ENCODE results near the gene FCGR3B. TPM values are rescaled to one million over a fixed set of nuclear protein-coding genes. Genes with fewer than 3 reads are reported as not detected.
"Not testable (repeated sequence)": the region's sequence is repeated elsewhere in the genome, so short reads cannot be mapped to it uniquely, and the experiment has no call there.

FCGR3B gene
- total RNA-seq, 1 experiment from 2014 or later: not detected

- intact Hi-C loops (cut with micrococcal nuclease); H3K9ac ChIP-seq (ENCODE audit: low read length); H3K36me3 ChIP-seq (ENCODE audit: low read depth, low read length); BruUV-seq (replicated peaks); CTCF ChIA-PET; POLR2A ChIA-PET (ENCODE audit: unreplicated experiment); ATAC-seq; H3K9me3 ChIP-seq (ENCODE audit: low read length); H3K27ac ChIP-seq (ENCODE audit: low read length); H2AFZ ChIP-seq (ENCODE audit: low read length); H3K4me3 ChIP-seq (ENCODE audit: low read length); H4K20me1 ChIP-seq (ENCODE audit: low read length); H3K27me3 ChIP-seq (ENCODE audit: low read length); H3F3A ChIP-seq (ENCODE audit: low read length, unreplicated experiment); H3K9me2 ChIP-seq (replicated peaks; ENCODE audit: low read length); H3K4me1 ChIP-seq (ENCODE audit: insufficient read depth, low read length); H3K79me2 ChIP-seq (ENCODE audit: low read length); DNase-seq; H3K4me2 ChIP-seq (ENCODE audit: low read length): not testable (repeated sequence)
These were observed 32.6 kb upstream of the FCGR3B start for GRCh38 chr1:161663569-161663968.

GRCh38 chr1:161662684-161663339, 31.8 kb upstream of the FCGR3B start, which contains the start of gene FCGR2B:
TSS of gene FCGR2B (plus strand) at chr1:161663143. CDS start at chr1:161663242, 99 bp downstream.
- H3F3A ChIP-seq (ENCODE audit: low read length, unreplicated experiment); H3K9me2 ChIP-seq (replicated peaks; ENCODE audit: low read length); CTCF ChIA-PET; ATAC-seq; BruUV-seq (replicated peaks); H3K27ac ChIP-seq (ENCODE audit: low read length); H3K79me2 ChIP-seq (ENCODE audit: low read length); H4K20me1 ChIP-seq (ENCODE audit: low read length); DNase-seq; H3K4me1 ChIP-seq (ENCODE audit: insufficient read depth, low read length); H3K4me2 ChIP-seq (ENCODE audit: low read length); H3K9me3 ChIP-seq (ENCODE audit: low read length); H2AFZ ChIP-seq (ENCODE audit: low read length); H3K27me3 ChIP-seq (ENCODE audit: low read length); H3K36me3 ChIP-seq (ENCODE audit: low read depth, low read length); POLR2A ChIA-PET (ENCODE audit: unreplicated experiment); H3K4me3 ChIP-seq (ENCODE audit: low read length); H3K9ac ChIP-seq (ENCODE audit: low read length); intact Hi-C loops (cut with micrococcal nuclease): not testable (repeated sequence)

GRCh38 chr1:161661660-161662311, 30.8 kb upstream of the FCGR3B start:
- H3K4me3 ChIP-seq (ENCODE audit: low read length); H3K27ac ChIP-seq (ENCODE audit: low read length); POLR2A ChIA-PET (ENCODE audit: unreplicated experiment); DNase-seq; H3K9ac ChIP-seq (ENCODE audit: low read length); H3K9me2 ChIP-seq (replicated peaks; ENCODE audit: low read length); H3K79me2 ChIP-seq (ENCODE audit: low read length); H3K4me1 ChIP-seq (ENCODE audit: insufficient read depth, low read length); ATAC-seq; intact Hi-C loops (cut with micrococcal nuclease); H2AFZ ChIP-seq (ENCODE audit: low read length); H3F3A ChIP-seq (ENCODE audit: low read length, unreplicated experiment); H4K20me1 ChIP-seq (ENCODE audit: low read length); CTCF ChIA-PET; H3K9me3 ChIP-seq (ENCODE audit: low read length); H3K4me2 ChIP-seq (ENCODE audit: low read length); H3K36me3 ChIP-seq (ENCODE audit: low read depth, low read length); BruUV-seq (replicated peaks); H3K27me3 ChIP-seq (ENCODE audit: low read length): not testable (repeated sequence)

- BruUV-seq (replicated peaks); H3F3A ChIP-seq (ENCODE audit: low read length, unreplicated experiment); H4K20me1 ChIP-seq (ENCODE audit: low read length); POLR2A ChIA-PET (ENCODE audit: unreplicated experiment); H3K79me2 ChIP-seq (ENCODE audit: low read length); H3K27ac ChIP-seq (ENCODE audit: low read length); intact Hi-C loops (cut with micrococcal nuclease); H3K4me3 ChIP-seq (ENCODE audit: low read length); H3K9ac ChIP-seq (ENCODE audit: low read length); H3K9me3 ChIP-seq (ENCODE audit: low read length); H3K4me1 ChIP-seq (ENCODE audit: insufficient read depth, low read length); H3K36me3 ChIP-seq (ENCODE audit: low read depth, low read length); H3K27me3 ChIP-seq (ENCODE audit: low read length); H2AFZ ChIP-seq (ENCODE audit: low read length); DNase-seq; H3K9me2 ChIP-seq (replicated peaks; ENCODE audit: low read length); H3K4me2 ChIP-seq (ENCODE audit: low read length); CTCF ChIA-PET: not testable (repeated sequence)
- ATAC-seq: peak; percentile 33
These were observed 27.5 kb upstream of the FCGR3B start for GRCh38 chr1:161658524-161658923.

GRCh38 chr1:161653971-161654370, 23.0 kb upstream of the FCGR3B start:
- H3K79me2 ChIP-seq (ENCODE audit: low read length); H3K27me3 ChIP-seq (ENCODE audit: low read length); BruUV-seq (replicated peaks); H3K4me1 ChIP-seq (ENCODE audit: insufficient read depth, low read length); POLR2A ChIA-PET (ENCODE audit: unreplicated experiment); H3K36me3 ChIP-seq (ENCODE audit: low read depth, low read length); intact Hi-C loops (cut with micrococcal nuclease); H2AFZ ChIP-seq (ENCODE audit: low read length); H3F3A ChIP-seq (ENCODE audit: low read length, unreplicated experiment); ATAC-seq; H4K20me1 ChIP-seq (ENCODE audit: low read length); CTCF ChIA-PET; H3K27ac ChIP-seq (ENCODE audit: low read length); DNase-seq; H3K4me2 ChIP-seq (ENCODE audit: low read length); H3K4me3 ChIP-seq (ENCODE audit: low read length); H3K9me2 ChIP-seq (replicated peaks; ENCODE audit: low read length); H3K9me3 ChIP-seq (ENCODE audit: low read length); H3K9ac ChIP-seq (ENCODE audit: low read length): not testable (repeated sequence)

GRCh38 chr1:161653541-161653940, 22.6 kb upstream of the FCGR3B start:
- H3K9me2 ChIP-seq (replicated peaks; ENCODE audit: low read length); H3K9me3 ChIP-seq (ENCODE audit: low read length); H3K4me1 ChIP-seq (ENCODE audit: insufficient read depth, low read length); H3K9ac ChIP-seq (ENCODE audit: low read length); POLR2A ChIA-PET (ENCODE audit: unreplicated experiment); H3K4me3 ChIP-seq (ENCODE audit: low read length); BruUV-seq (replicated peaks); DNase-seq; H3F3A ChIP-seq (ENCODE audit: low read length, unreplicated experiment); H4K20me1 ChIP-seq (ENCODE audit: low read length); ATAC-seq; H3K79me2 ChIP-seq (ENCODE audit: low read length); CTCF ChIA-PET; H2AFZ ChIP-seq (ENCODE audit: low read length); H3K27me3 ChIP-seq (ENCODE audit: low read length); H3K4me2 ChIP-seq (ENCODE audit: low read length); intact Hi-C loops (cut with micrococcal nuclease); H3K36me3 ChIP-seq (ENCODE audit: low read depth, low read length); H3K27ac ChIP-seq (ENCODE audit: low read length): not testable (repeated sequence)
